ENCODE measurements around the gene FIGNL2.
A peak's percentile ranks its signal among the peaks of the same experiment; 100 is the strongest.
"Not testable (repeated sequence)": the region's sequence is repeated elsewhere in the genome, so short reads cannot be mapped to it uniquely, and the experiment has no call there.

FIGNL2 gene

DNA sequence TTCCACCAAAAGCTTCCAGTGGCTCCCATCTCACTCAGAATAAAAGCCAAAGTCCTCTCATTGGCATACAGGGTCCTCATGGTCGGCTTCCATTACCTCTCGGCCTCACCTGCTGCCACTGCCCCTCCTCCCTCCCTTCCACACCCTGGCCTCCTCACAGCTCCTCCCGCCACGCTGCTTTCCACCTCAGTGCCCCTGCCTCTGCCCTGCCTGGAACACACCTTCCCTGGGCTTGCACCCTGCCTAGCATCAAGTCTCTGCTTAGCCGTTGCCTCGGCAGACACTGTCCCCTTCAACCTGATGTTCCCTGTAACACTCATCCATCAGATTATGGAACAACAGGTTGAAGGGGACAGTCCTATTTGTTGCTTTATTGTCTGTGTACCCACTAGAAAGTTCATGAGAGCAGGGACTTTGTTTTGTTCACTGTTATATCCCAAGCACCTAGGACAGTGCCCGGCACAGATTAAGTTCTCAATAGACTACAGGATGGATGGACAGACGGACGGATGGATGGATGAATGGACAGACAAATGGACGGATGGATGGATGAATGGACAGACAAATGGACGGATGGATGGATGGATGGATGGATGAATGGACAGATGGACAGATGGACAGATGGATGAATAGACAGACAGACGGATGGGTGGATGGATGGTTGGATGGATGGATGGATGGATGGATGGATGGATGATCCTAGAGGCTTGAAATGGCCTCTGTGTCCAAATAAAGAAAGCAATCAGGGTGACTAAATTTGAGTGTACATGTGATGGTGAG lies 14.9 kb downstream of the FIGNL2 start:
- DNase-seq: no peak

DNA sequence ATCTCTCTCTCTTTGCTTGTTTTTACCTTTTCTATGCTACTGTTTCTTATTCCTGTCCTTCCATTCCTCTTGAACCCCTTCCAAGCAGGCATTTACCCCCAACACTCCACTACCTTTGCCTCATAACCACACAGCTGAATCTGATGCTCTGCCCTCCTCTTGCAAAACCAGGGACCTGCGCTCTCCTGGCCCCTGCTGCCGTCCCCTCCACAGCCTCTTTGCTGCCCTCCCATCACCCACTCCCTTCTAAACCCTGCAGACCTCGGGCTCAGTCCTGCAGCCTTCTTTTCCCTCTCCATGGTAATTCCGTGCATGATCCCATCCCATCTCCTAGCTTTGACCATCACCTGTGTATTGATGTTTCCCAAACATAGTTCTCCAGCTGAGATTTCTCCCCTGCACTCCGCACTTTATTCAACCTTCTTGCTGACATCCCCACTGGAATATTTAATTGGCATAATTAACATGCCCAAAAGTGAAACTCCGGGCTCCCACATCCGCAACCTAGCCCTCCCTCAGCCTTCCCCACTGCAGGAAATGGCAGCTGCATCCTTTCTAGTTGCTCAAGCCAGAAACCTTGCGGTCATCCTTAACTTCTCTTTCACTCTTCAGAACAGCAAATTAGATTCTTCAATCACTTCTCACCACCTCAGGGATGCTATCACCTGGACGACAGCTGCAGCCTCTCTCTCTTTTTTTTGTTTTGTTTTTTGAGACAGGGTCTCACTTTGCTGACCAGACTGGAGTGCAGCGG lies 16.0 kb downstream of the FIGNL2 start:
- no peak for DNase-seq

DNA sequence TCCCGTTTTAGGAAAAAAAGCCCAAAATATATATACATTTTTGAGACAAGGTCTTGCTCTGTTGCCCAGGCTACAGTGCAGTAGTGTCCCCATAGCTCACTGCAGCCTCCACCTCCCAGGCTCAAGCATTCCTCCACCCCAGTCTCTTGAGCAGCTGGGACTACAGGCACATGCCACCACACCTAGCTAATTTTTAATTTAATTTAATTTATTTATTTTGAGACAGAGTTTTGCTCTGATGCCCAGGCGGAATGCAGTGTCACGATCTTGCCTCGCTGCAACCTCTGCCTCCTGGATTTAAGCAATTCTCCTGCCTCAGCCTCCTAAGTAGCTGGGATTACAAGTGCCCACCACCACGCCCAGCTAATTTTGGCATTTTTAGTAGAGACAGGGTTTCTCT lies 16.7 kb downstream of the FIGNL2 start:
- DNase-seq: not testable (repeated sequence)

- no peak for DNase-seq
Measured at GRCh38 chr12:51829641-51830040, 18.9 kb downstream of the FIGNL2 start.

- no peak for DNase-seq
Measured at GRCh38 chr12:51829011-51829481, 19.5 kb downstream of the FIGNL2 start.

GRCh38 chr12:51827925-51828818 lies 20.3 kb downstream of the FIGNL2 start:
- peak; percentile 78 for DNase-seq

DNA sequence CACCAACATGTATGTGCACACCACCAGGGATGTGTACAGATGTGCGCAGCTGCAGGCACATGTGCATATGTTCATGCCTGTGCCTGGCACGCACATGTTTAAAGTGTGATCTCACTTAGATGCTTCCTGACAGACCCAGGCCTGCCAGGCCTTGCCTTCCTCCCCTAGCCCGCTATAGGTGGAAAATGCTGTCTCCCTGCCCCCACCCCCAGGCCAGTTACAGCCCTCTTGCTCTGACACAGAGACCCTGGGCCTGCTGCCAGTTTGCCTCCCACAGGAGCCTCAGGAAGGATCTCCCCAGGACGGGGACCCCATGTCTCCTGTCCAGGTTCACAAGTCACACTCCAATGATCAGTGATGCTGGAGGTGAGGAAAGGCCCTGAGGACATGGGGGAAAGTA lies 21.6 kb downstream of the FIGNL2 start:
- no peak for DNase-seq

GRCh38 chr12:51825216-51825615 lies 23.3 kb downstream of the FIGNL2 start:
- no peak for DNase-seq

DNA sequence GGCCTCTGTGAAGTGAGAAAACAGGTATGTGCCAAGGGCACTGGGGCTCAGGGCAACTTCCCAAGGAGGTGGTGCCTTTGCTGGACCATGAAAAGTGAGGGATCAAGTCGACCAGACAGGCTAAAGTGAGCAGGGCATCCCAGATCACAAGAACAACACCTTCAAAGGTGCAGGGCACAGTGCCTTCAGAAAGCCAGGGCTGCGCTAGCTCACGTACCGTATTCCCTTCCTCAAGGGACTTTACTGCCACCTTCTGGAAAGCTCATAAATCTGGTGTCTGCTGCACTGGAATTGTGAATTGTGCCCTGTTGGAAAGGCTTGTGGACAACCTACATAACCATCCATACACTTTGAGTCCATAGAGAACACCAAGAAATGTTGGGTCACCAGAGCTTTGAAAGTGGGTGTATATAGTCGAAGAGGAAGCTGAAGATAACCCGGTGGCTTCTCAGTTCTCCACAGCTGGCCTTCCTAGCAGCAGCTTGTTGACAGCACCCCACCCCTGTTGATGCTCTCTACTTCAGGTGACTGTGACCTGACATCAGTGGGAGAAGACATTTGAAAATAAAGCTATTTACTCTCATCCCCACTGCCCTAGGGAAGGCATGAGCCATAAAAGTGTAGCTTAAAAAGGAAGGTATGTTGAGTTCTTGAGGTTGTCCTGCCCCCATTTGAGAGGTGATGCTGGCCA lies 24.5 kb downstream of the FIGNL2 start:
- DNase-seq: no peak

- DNase-seq: no peak
Measured at GRCh38 chr12:51822956-51823355, 25.6 kb downstream of the FIGNL2 start.

- no peak for DNase-seq
Measured at GRCh38 chr12:51822261-51822616, 26.3 kb downstream of the FIGNL2 start.

DNA sequence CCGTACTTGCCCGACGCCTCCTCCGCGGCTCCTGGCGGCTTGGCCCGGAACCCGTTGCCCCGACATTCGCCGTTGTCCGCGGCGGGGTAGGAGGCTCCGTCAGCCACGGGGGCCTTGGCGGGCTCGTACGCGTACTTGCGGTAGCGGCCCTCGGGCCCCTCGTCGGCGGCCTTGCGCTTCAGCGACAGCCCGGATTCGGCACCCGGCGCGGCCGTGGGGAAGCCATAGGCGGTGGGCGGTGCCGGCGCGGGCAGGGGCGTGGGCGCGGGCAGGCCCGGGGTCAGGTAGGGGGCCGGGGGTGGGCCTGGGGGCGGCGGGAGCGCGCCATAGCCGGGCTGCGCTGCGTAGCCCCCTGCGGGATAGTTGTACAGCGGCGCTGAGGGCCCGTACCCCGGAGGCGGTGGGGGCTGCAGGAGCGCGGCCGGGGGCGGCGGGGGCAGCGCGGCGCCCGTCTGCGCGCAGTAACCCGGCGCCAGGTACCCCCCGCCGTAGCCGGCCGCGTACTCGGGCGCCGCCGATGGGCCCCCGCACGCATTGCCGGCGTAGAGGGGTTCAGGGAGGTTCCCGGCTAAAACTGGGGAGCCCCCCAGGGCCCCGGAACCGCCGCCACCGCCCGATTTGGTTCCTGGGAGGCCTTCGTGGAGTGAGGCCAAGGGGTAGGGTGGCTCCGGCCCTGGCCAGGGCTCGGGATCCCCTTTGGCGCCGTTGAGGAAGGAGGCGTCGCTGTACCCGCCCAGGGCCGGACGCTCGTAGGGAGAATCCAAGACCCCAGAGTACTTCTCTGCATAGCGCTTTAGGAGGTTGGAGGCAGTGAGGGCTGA lies 26.9 kb downstream of the FIGNL2 start:
- no peak for DNase-seq

GRCh38 chr12:51820526-51821439 lies 27.7 kb downstream of the FIGNL2 start:
- DNase-seq: peak; percentile 93

DNA sequence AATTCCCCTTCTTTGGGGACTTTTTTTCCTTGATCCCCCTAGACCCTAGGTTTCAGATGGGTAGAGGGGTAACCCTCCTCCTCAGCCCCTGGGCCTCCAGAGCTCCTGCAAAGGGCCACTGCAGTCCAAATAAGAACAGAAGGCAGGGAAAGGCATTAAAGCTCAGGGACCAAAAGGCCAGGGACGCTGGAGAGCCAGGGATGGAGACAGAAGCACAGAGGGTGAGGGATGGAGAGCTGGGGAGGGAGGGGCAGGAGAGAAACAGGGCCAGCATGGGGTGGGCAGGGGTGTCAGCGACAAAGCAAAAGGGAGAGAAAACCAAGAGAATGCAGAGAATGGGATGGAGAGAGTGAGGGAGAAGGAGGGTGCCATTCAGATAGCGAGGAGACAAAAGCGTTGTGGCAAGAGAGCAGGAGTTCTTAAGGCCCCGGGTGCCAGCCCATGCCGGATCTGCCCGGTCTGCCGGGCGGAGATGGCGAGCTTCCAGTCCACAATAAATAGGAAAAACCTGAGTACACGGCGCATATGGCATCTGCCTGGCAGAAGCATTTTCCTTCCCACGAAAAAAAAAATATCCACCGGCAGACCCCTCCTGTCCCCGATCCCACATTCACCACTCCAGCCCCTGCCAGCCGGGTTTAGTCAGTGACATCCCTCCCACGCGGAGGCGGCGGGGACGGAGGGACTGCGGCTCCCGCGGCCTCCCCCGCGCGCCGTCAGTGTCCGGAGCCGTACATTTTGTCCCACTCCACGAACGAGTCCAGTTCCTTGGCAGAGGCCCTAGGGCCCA lies 28.6 kb downstream of the FIGNL2 start:
- DNase-seq: no peak

DNA sequence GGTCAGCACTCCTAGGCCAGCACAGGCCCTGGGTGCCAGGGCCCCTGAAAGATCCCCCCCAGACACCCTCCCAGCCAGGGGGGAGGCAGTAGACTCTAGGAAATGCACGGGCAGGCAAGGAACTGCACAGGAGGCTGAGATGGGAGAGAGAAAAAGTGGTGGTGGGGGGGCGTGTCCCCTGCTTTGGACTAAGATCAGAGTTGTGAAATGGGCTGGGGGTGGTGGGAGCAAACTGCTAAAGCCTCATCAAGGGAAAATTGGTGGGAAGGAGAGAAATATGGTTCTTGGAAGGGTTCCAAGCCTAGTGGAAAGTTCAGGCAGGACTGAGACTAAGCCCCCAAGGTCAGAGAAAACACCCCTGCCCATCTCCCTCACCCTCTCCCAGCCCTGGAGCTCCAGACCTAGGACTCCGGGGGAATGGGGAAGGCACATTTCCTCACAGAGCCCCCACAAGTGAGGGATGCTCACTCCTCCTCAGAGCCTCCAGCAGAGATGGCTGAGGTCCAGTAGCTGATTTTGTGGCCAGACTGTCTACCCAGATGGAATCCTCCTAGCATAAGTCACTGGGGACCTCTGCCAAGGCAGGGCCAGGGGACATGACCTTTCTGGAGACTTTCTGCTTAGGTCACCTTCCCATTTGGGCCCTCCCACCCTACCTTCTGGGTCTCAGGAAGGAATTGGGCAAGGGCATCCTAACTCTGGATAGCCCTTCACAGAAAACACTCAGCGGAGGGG lies 29.8 kb downstream of the FIGNL2 start:
- DNase-seq: no peak

- no peak for DNase-seq
Measured at GRCh38 chr12:51818086-51818485, 30.4 kb downstream of the FIGNL2 start.

GRCh38 chr12:51817027-51817953 lies 31.2 kb downstream of the FIGNL2 start:
- DNase-seq: no peak

- no peak for DNase-seq
Measured at GRCh38 chr12:51815571-51815970, 32.9 kb downstream of the FIGNL2 start.
